Spleen (tissue), 11 donors: ENCODE data around the gene EPN1. TPM values are rescaled to one million over a fixed set of nuclear protein-coding genes. Genes with fewer than 3 reads are reported as not detected.

Source experiments
- DNase-seq: peaks from one replicate; pipeline ENCODE4 v3.0.0-alpha.2; 2020
- H3K27ac ChIP-seq, 8 donors: fragments of 200-600 bp; sonication (generic) in 7 of 8; 1 replicate in 4 of 8; 2 replicates in 4 of 8; pipeline versions ENCODE4 v1.5.0 to v1.8.0; 2016 to 2021; ENCODE audit warnings: inconsistent platforms in 4 of 8, mild to moderate bottlenecking in 4 of 8, moderate library complexity in 1 of 8
- H3K27me3 ChIP-seq, 7 donors: fragments of 200-600 bp; sonication (generic) in 6 of 7; replicated peaks in 1 of 7; 1 replicate in 4 of 7; 2 replicates in 3 of 7; pipeline versions ENCODE4 v1.5.0 to v1.8.0; 2016 to 2021; ENCODE audit warnings: inconsistent platforms in 3 of 7, mild to moderate bottlenecking in 1 of 7
- H3K36me3 ChIP-seq, 6 donors: fragments of 200-600 bp; sonication (generic) in 5 of 6; 1 replicate in 4 of 6; 2 replicates in 2 of 6; pipeline versions ENCODE4 v1.5.0 to v1.8.0; 2016 to 2021; ENCODE audit warnings: inconsistent platforms in 2 of 6
- H3K4me1 ChIP-seq, 6 donors: fragments of 200-600 bp; sonication (generic) in 5 of 6; 1 replicate in 3 of 6; 2 replicates in 3 of 6; pipeline versions ENCODE4 v1.5.0 to v1.8.0; 2016 to 2021; ENCODE audit warnings: inconsistent platforms in 3 of 6
- H3K4me3 ChIP-seq, 8 donors: fragments of 200-600 bp; sonication (generic) in 7 of 8; 1 replicate in 4 of 8; 2 replicates in 4 of 8; pipeline versions ENCODE4 v1.5.0 to v1.8.0; 2016 to 2021; ENCODE audit warnings: inconsistent platforms in 4 of 8, mild to moderate bottlenecking in 4 of 8, moderate library complexity in 2 of 8
- H3K9me3 ChIP-seq, 8 donors: fragments of 200-600 bp; sonication (generic) in 7 of 8; 1 replicate in 4 of 8; 2 replicates in 4 of 8; pipeline versions ENCODE4 v1.5.0 to v1.8.0; 2016 to 2021; ENCODE audit warnings: inconsistent platforms in 4 of 8
- POLR2A ChIP-seq, 3 donors: fragments of 450-650 bp; IDR thresholded peaks; one replicate each; pipeline ENCODE4 v1.5.1; 2017; ENCODE audit warnings: antibody characterized with exemption in 3 of 3, mild to moderate bottlenecking in 1 of 3
- POLR2AphosphoS5 ChIP-seq, 3 donors: sonication (generic); formaldehyde crosslinking; IDR thresholded peaks; one replicate each; pipeline ENCODE4 v1.5.1; 2017; ENCODE audit warnings: antibody characterized with exemption in 3 of 3
- WGBS, 5 donors: extraction: QIAGEN DNeasy Blood & Tissue Kit in 3 of 5; methylation state at CpG; one replicate each; pipeline versions ENCODE4 v1.1.5 to v1.1.7; 2013 to 2018; 5-methylcytosine and 5-hydroxymethylcytosine counted together
- intact Hi-C: fragments of 100-400 bp; cut with DNase I; formaldehyde crosslinking; loops from one replicate; pipeline ENCODE4 v1.15.0; 2023; ENCODE audit warnings: low total_unique reads
- polyA plus RNA-seq, 3 donors: library from polyadenylated mRNA; stranded (reverse); fragments of 200-250 nt; gene quantifications; one replicate each; pipeline ENCODE4 v1.2.1, GENCODE V29; 2013
- total RNA-seq, 7 donors: library from RNA; depleted of rRNA in 3 of 7; stranded (reverse); fragments of >200 nt in 3 of 7; fragmentation: NEBNext Ultra II Directional in 4 of 7; extraction: Animal tissue kit (Norgen Biotek cat#: 25700) in 4 of 7; gene quantifications; one replicate each; pipeline versions ENCODE4 v1.1.0 to v1.2.1, GENCODE V29; 2016 to 2021
- TF ChIP-seq, protein P1 (sequence below), 11 experiments: fragments of 200-600 bp in 7 of 11; fragments of 450-650 bp in 4 of 11; sonication (generic) in 4 of 11; IDR thresholded peaks in 8 of 11; conservative IDR thresholded peaks in 3 of 11; 1 replicate in 7 of 11; 2 replicates in 4 of 11; pipeline versions ENCODE4 v1.4.0 to v1.8.0; 2016 to 2021; ENCODE audit warnings: antibody characterized with exemption in 11 of 11, inconsistent platforms in 4 of 11, mild to moderate bottlenecking in 1 of 11
- donor health status: healthy with polysubstance abuse.
- donor health status: DM: no; HTN: no; CAD: no; lungs with moderate emphysema.
- donor health status: DM: no; HTN: no; CAD: no.
- donor health status: Bipolar disorder and iron deficiency.
- donor health status: healthy.
- donor health status: DM: no; HTN: no; CAD: no.
- donor health status: DM: yes; HTN: yes; CAD: no.

The EPN1 gene
- total and polyA plus RNA-seq, 10 donors: 36.8 to 166 (median 113) TPM

DNA sequence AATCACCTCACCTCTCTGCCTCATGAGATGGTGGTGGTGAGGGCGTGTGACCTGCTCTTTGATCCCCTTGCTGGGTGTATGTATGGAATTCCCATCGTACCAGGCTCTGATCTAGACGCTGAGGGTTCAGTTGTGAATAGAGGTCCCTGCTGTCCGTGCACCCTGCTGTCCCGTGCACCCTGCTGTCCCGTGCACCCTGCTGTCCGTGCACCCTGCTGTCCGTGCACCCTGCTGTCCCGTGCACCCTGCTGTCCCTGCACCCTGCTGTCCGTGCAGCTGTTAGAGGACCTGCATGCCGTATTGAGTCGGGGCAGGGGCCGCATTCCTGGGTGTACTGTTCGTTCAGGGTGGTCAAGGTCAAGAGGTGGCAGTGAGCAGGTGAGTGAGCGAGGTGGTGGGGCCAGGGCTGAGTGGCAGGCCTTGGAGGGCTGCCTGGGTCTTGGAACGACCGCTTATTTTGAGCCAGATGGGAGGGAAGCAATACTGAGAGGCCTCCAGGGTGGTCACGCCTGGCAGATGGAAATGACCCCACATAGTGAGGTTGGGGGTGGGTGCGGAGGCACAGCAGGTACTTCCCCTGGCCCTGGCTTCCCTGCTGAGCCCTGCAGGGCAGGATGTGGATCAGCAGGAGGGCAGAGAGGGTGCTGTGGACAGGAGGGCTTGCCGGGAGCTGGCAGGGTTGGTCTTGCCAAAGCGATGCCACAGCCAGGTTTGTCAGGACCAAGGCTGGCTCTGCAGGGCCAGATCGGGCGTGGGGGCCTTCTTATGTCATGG is 4.6 kb upstream of the EPN1 start:
- peak; percentile 89 for DNase-seq
- peaks cover 6 to 91% (median 76%) of the 10 kb centered on the region in 6 donors for H3K36me3 ChIP-seq
- TF ChIP-seq POLR2A (IDR thresholded peaks at IDR 0.05) (no peak), POLR2AphosphoS5 (IDR thresholded peaks at IDR 0.05) (peak in 1 of 3 donors; percentile 60)
- peak overlapping the region in 1 of 8 donors; percentile 38 for H3K27ac ChIP-seq
- H3K9me3 ChIP-seq: no peaks in the 10 kb centered on the region
- 69 to 84% (median 76%) methylated on average over 21 to 23 of the region's 23 CpGs for WGBS, 5 donors
- H3K4me1 ChIP-seq: peaks cover 13 to 96% (median 56%) of the 10 kb centered on the region in 6 donors
- intact Hi-C loops: no loop called here
- no peak overlapping the region for H3K4me3 ChIP-seq
- H3K27me3 ChIP-seq: no peaks in the 10 kb centered on the region

DNA sequence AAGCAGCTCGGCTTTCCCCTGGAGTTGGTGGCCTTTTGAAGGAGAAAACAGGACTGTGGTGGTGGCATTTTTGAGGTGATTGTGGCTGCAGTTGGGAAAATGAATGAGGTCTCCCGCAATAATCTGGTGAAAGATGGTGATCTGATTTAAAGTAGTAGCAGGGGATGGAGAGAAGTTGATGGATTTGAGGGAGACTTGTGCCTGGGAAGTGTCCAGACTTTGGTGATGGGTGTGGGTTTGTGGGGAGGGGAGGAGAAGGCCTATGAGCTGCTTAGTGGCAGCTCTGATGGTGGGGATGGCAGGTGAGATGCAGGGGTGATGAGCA is 4.0 kb upstream of the EPN1 start:
- peak overlapping the region in 2 of 8 donors; percentile 2 to 38 for H3K27ac ChIP-seq
- intact Hi-C loops: no loop called here
- peaks cover 16 to 96% (median 60%) of the 10 kb centered on the region in 6 donors for H3K4me1 ChIP-seq
- H3K4me3 ChIP-seq: no peak overlapping the region
- no peak for DNase-seq
- no peaks in the 10 kb centered on the region for H3K9me3 ChIP-seq
- TF ChIP-seq, protein P1, sequence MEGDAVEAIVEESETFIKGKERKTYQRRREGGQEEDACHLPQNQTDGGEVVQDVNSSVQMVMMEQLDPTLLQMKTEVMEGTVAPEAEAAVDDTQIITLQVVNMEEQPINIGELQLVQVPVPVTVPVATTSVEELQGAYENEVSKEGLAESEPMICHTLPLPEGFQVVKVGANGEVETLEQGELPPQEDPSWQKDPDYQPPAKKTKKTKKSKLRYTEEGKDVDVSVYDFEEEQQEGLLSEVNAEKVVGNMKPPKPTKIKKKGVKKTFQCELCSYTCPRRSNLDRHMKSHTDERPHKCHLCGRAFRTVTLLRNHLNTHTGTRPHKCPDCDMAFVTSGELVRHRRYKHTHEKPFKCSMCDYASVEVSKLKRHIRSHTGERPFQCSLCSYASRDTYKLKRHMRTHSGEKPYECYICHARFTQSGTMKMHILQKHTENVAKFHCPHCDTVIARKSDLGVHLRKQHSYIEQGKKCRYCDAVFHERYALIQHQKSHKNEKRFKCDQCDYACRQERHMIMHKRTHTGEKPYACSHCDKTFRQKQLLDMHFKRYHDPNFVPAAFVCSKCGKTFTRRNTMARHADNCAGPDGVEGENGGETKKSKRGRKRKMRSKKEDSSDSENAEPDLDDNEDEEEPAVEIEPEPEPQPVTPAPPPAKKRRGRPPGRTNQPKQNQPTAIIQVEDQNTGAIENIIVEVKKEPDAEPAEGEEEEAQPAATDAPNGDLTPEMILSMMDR (IDR thresholded peaks at IDR 0.05 in 8 of 11, conservative IDR thresholded peaks at IDR 0.05 in 3 of 11): no peak
- TF ChIP-seq POLR2AphosphoS5 (IDR thresholded peaks at IDR 0.05) (no peak), POLR2A (IDR thresholded peaks at IDR 0.05) (no peak)
- peaks cover 6 to 85% (median 70%) of the 10 kb centered on the region in 6 donors for H3K36me3 ChIP-seq
- no peaks in the 10 kb centered on the region for H3K27me3 ChIP-seq
- 69 to 87% (median 69%) methylated on average over 2 of the region's 2 CpGs for WGBS, 5 donors

DNA sequence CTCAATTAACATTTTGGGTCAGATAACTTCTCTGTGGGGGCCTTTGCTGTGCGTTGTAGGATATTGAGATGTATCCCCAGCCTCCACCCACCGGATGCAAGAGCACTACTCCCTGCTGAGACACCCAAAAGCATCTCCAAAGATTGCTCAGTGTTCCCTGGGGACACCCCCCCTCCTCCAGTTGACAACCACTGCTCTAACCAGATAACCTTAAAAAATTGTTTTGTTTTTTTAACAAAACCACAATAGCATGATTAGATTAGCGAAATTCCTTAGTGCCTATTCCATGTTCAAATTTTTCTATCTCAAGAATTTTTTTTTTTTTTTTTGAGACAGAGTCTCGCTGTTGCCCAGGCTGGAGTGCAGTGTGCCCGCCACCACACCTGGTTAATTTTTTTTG is 2.6 kb upstream of the EPN1 start:
- 82 to 94% (median 89%) methylated on average over 5 of the region's 5 CpGs for WGBS, 5 donors
- TF ChIP-seq, protein P1 (IDR thresholded peaks at IDR 0.05 in 8 of 11, conservative IDR thresholded peaks at IDR 0.05 in 3 of 11): no peak
- TF ChIP-seq POLR2A (IDR thresholded peaks at IDR 0.05): no peak
- TF ChIP-seq POLR2AphosphoS5 (IDR thresholded peaks at IDR 0.05): no peak
- H3K4me3 ChIP-seq: no peak overlapping the region
- intact Hi-C loops: no loop called here
- H3K27ac ChIP-seq: no peak overlapping the region
- H3K27me3 ChIP-seq: no peaks in the 10 kb centered on the region
- peaks cover 0 to 79% (median 59%) of the 10 kb centered on the region in 6 donors for H3K36me3 ChIP-seq
- H3K4me1 ChIP-seq: peaks cover 30 to 96% (median 66%) of the 10 kb centered on the region in 6 donors
- no peak for DNase-seq
- H3K9me3 ChIP-seq: no peaks in the 10 kb centered on the region

DNA sequence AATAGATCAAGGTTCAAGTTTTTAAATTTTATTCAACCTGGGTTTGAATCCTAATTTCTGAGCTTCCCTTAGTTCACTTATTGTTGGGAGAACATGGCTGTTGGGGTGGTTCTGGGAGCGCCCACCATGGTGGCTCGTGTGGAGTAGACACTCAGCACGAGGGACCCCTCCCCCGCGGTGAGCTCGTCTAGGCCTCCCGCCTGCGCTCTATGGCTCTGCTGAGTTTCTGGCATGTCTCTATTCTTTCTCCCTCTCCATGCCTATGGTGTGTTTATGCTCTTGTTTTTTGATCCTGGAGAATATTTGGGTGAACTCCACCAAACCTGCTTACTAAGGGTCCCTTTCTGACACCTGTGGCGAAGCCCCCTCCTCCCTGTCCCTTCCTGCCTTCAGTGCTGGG is 1.6 kb upstream of the EPN1 start:
- Histone ChIP-seq H3K27ac (peak overlapping the region in 2 of 8 donors; percentile 98 to 99), H3K9me3 (no peaks in the 10 kb centered on the region), H3K4me3 (no peak overlapping the region), H3K36me3 (peaks cover 0 to 79% (median 53%) of the 10 kb centered on the region in 6 donors), H3K4me1 (peaks cover 41 to 96% (median 69%) of the 10 kb centered on the region in 6 donors), H3K27me3 (no peaks in the 10 kb centered on the region)
- intact Hi-C loops: no loop called here
- TF ChIP-seq, protein P1 (IDR thresholded peaks at IDR 0.05 in 8 of 11, conservative IDR thresholded peaks at IDR 0.05 in 3 of 11): no peak
- peak in 1 of 3 donors; percentile 24 for TF ChIP-seq POLR2AphosphoS5 (IDR thresholded peaks at IDR 0.05)
- no peak for DNase-seq
- WGBS, 5 donors: 78 to 84% (median 80%) methylated on average over 9 of the region's 9 CpGs
